Subcutaneous adipose tissue (tissue), 4 donors: Measurements from ENCODE around the gene HOTAIR. TPM values are rescaled to one million over a fixed set of nuclear protein-coding genes. Genes with fewer than 3 reads are reported as not detected.

Experiments
- total RNA-seq, 4 donors: library from RNA; depleted of rRNA; stranded (reverse); fragments of >200 nt; gene quantifications; one replicate each; pipeline ENCODE4 v1.1.0, GENCODE V29; 2016
- TF ChIP-seq, protein P1 (sequence below): fragments of 450-650 bp; IDR thresholded peaks from one replicate; pipeline ENCODE4 v1.5.1; 2016; ENCODE audit warnings: low read depth, mild to moderate bottlenecking, control low read depth, antibody characterized with exemption, moderate library complexity

Gene HOTAIR
- total RNA-seq, 4 donors from 2014 or later: 0.34 to 3.4 (median 0.61) TPM

DNA sequence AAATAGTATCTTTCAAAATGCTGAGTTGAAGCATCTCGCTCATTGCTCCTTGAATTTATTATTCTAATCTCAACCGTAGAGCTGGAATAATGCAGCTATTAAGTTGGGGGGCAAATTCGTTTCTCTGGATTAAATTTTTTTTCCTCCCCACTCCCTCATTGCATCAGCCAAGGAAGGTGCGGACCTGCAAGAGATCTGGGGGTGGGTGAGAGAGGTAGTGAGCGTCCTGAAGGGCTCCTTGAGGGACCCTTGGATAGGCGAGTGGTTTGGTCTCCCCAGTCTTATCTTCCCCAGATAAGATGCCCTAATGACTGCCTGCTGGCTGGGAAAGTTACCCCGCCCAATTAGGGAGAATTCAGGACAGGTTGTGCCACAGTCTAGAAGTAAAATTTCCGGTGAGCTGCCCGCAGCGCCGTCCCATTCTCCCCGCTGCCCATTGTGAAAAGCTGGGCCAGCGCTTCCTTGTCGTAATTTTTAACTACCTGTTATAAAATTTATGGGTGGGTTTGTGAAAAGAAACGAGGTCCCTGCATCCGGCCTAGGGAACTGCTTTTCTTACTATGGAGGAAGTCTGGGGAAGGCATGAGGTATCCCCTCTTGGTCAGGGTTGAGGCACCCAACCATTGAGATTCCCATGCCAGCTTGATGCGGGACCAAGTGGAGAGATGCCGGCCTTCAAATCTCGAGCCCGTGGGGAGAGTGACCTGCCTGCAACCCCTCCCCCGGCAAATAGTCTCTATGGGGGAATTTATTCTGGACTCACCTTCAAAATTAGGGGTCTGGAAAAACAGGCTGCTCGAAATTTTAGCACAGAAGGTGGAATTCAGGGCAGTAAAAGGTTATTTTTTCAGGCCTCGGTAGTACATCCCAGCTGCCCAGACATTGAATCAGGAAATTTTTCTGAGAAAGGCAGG lies 40.5 kb upstream of the HOTAIR start:
- TF ChIP-seq, protein P1, sequence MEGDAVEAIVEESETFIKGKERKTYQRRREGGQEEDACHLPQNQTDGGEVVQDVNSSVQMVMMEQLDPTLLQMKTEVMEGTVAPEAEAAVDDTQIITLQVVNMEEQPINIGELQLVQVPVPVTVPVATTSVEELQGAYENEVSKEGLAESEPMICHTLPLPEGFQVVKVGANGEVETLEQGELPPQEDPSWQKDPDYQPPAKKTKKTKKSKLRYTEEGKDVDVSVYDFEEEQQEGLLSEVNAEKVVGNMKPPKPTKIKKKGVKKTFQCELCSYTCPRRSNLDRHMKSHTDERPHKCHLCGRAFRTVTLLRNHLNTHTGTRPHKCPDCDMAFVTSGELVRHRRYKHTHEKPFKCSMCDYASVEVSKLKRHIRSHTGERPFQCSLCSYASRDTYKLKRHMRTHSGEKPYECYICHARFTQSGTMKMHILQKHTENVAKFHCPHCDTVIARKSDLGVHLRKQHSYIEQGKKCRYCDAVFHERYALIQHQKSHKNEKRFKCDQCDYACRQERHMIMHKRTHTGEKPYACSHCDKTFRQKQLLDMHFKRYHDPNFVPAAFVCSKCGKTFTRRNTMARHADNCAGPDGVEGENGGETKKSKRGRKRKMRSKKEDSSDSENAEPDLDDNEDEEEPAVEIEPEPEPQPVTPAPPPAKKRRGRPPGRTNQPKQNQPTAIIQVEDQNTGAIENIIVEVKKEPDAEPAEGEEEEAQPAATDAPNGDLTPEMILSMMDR: no peak

DNA sequence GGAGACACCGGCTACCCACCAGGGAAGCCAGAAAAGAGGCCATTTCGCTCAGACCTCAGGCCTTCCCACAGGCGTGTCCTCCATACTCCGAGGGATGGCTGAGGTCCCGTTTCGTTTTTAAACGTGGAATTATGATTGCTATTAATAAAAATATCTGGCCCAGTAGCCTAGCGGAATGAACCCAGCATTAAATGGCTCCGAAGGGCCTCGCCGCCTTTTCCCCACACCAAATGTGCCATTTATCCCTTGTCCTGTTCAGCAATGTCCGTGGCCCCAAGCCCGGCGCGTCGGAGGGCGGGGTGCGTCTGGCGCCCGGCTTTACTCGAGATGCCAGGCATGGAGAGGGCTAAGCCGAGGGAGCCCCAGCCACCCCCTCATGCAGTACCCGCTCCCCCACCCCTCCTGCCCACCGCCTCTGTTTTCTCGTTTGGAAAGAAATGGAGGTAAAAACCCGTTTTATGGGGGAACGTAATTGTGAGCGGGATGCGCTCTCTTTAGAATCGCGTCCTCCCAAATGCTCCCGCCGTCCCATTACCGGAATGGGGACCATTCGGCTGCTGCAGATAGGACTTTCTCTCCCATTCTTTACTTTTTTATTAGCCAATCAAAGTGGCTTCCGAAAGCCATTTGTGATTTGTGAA lies 39.7 kb upstream of the HOTAIR start:
- TF ChIP-seq, protein P1: no peak

DNA sequence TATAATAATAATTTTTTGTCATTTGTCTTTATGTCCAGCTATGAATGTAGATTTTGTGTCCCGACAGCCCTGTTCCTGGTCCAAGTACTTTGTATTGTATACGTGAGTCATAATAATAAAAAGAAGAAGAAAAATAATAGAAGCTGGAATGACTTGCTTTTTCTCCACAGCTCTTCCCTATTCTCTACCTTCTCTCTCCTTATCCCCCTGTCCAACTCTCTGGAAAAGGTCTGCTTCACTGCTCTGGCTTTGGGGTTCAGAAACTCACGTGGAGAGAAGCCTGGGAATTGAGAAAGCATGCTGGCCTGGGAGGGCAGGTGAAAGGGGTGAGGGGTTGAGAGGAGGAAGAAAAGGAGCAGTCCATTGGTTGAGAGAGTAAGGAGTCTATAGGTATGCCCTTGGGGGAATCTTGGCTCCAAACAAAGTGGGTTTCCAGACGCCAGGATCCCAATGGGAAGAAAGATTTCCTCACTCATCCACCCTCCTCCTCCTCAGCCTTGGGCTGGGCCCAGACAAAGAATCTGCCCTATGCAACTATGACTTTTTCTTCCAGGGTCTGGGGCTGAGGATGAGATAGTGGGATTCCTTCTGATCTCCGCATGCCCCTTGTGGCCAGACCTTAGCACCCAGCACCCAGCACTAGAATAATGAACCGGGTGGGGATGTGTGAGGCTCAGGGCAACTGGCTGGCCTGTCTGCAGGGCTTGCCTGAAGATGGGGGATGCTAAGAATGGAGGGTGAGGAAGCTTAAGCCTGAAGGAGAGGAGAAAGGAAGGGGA lies 38.1 kb upstream of the HOTAIR start:
- TF ChIP-seq, protein P1: no peak

DNA sequence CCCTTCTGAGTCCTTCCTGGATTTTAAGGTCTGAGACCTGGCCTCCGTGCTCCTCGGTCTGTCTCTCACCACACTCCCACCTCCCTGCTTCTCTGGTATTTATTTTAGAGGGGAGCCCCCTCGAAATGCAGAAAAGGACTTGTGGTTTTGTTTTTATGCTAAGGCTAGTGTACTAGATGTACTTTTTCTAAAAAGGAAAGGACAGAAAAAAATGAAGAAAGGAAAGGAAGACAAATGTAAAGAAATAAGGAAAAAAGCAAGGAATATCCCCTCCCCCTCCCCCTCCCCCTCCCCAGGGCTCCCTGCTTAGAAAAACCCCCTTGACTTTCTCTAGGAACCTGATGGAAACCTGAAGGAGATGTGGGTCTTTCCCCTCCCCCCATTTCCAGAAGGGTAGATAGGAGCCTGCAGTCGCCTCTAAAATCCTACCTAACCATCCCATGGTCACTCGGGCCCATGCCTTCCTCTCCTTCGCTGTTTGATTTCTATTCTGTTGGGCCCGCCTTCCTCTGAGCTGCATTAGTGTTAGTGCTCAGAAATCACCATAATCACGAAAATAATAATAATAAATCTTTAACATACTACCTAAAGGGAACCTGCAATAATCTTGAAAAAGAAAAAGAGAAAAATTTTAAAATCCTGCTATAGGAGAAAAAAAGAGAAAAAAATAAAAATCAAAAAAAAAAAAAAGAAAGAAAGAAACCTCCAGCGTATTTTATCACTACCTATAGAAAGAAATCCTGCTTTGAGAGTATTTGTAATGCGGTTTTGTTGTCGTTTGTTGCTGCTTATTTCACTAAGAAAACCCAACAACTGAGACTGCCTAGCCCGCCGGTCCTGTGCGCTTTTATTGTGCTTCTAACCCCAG lies 37.1 kb upstream of the HOTAIR start:
- TF ChIP-seq, protein P1: no peak

DNA sequence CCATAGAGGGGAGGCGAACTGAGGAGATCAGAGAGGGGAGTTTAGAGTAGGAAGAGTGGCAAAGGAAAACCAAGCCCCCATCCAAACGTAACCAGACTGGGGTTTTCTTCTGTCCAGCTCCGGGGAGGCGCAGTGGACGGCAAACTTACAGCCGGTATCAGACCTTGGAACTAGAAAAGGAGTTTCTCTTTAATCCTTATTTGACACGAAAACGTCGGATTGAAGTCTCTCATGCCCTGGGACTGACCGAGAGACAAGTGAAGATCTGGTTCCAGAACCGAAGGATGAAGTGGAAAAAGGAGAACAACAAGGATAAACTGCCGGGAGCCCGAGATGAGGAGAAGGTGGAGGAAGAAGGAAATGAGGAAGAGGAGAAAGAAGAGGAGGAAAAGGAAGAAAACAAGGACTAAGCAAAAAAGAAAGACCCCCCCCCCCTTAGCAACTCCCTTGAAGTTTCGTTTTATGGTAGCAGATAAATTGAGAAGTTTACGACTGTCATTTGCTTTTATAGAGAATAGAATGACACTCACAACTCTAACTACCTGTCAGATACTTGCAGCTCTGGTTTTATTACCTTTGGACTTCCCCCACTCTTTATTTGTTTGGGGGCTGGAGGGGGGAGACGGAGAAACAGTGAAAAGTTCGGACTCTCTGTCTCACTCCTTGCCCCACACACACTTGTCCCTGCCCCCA lies 36.4 kb upstream of the HOTAIR start:
- TF ChIP-seq, protein P1: no peak
